Measurements from ENCODE around the gene UBE2J1.
"Not testable (repeated sequence)": the region's sequence is repeated elsewhere in the genome, so short reads cannot be mapped to it uniquely, and the experiment has no call there.

Gene UBE2J1

DNA sequence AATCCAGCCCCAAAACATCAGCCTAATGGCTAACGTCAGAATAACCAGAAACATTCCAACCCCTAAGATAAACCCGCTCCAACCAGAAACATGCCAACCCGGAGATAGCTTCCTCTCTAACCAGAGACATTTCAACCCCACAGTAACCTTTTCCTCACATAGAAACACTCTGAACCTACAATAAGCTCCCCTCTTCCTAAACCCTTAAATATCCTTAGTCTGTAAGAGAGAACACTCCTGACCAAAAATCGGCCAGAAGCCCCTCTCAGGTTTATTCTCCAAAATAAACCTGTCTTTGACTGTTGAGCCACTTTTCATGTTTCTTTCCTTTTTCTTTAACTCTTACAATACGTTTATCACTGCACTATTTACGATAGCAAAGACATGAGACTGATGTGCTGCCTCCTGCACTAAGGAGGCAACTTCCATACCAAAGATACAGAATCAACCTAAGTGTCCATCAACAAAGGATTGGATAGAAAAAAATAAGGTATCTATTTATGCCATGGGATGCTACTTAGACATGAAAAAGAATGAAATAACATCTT lies 32.4 kb downstream of the UBE2J1 start:
- FAIRE-seq (no peak), DNase-seq (ENCODE audit: low spot score) (no peak)

DNA sequence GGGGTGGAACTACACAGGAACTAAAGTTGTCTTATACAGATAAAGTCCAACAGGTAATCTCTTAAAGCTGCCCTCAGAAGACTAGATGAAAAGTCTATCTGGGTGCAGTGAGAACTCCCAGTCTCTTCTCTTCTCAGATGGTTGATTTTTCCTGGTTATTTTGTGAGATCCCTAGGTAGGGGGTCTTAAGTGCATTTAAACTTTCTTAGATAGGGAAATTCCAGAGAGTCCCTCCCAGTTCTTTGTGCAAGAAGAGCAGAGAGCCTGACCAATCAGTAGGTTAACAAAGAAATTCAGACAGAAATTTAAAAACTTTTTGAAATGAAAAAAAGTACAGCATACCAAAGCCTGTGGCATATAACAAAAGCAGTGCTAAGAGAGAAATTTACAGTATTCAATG lies 35.5 kb downstream of the UBE2J1 start:
- no peak for DNase-seq (ENCODE audit: low spot score)
- FAIRE-seq, result no peak

DNA sequence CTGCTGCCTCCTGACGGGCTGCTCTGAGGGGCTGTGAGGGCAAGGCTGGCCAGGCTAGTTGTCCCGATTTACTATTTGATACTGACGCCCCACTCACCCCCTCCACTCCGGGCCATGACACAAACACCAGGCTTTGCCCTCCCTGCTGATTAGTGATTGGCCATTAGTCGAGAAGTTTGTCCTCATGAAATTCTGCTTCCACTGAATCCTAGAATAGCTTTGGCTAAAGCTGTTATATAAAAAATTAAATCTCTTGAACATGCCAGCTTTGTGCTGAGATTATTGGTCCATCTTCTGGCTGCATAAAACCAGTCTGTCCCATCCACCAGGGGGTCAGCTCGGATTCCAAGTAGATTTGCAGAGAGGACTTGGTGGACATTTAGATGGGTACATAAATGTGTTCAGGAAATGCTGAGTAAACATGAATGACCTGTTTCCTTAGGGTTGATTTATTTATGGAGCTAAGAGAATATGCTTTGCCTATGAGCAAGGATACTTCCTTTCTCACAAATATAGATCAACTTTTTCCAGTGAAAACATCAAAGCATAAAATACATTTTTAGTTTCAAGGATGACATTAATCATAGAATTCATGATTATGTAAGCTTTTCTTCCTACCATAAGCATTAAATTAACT lies 37.2 kb downstream of the UBE2J1 start, which contains the start of gene GABRR2:
TSS of gene GABRR2 (minus strand) at position 51 of the 637 bp plus-strand sequence. CDS start 134 bp downstream, outside the sequence.
- FAIRE-seq (no peak), DNase-seq (ENCODE audit: low spot score) (no peak)

DNA sequence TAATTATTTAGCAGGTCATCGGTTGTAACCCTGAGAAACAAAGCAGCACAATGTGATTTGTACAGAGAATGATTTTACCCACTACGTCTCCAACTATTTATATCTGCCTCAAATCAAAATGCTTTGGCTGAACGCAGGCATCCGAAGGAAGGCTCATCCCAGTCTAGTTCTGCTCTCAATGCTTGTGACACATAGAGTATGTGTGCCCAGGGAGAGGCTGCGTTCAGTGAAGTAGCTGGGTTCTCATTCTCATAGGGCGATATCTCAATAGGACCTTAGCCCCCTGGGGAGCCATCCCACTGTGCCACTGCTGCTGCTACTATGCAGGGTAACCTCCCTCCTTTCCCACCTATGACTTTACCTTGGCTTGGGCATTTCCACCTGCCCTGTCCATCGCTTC lies 37.8 kb downstream of the UBE2J1 start:
- FAIRE-seq (no peak), DNase-seq (ENCODE audit: low spot score) (no peak)

DNA sequence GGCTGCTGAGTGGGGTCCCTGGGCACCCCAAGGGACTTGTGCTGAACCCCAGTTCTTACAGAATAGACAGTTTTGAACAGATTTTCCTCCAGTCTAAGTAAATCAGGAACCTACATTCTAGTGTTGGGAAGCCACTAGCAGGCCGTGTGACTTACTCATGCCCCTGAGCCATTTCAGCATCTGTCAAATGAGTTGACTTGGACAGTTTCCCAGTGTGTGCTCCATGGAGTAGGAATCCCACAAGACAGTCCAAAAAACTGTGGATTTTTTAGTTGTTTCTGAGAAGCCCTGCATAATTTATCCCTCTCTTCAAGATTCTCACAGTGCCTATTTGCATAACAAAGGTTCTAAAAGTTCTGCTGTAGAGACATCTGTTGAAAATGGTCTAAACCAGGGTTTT lies 39.5 kb downstream of the UBE2J1 start:
- DNase-seq (ENCODE audit: low spot score) (no peak), FAIRE-seq (no peak)

DNA sequence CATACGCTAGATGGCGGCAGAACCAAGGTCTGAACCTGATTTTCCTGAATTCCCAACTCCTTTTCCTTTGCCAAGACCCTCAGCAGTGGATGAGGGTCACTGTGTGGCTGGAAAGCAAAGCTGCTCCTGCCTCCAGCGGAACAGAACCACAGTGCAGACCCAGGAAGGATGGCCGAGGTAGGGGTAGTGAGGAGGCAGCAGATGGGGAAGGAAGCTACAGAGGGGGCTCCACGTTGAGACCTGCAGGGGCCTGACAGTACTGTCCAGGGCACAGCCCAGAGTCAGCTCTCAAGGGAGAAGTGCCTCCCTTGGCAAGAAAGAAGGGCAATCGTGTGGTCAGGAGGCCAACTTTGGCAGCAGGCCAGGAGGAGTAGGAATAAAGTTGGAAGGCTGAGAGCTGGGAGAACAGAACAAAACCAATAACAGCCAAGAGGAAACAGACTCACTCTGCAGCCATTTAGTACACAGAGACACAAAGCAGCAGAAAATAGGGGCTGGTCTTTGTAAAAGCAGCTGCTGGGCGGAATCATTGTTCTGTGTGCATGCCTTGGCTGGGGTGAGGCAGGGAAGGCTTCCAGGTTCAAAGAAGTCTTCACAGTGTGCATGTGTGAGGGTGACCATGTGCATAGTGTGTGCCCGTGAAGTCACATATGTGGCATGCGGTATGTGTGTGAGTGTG lies 40.5 kb downstream of the UBE2J1 start:
- peak; percentile 31 for DNase-seq (ENCODE audit: low spot score)
- no peak for FAIRE-seq

DNA sequence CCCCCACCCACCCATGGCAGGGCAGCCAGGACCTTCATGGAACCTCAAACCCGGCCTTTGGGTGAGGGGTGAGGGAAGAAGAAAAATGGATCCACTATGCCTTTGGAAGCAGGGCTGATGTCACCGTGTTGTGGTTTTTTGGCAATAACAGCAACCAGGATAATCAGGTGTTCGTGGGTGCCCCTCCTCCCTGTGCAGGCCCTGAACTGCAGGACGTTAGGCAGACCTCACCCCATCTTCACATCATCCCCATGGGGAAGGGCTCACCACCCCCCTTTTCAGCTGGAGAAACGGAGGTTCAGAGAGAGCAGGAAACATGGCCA lies 41.0 kb downstream of the UBE2J1 start:
- DNase-seq (ENCODE audit: low spot score) (no peak), FAIRE-seq (no peak)

DNA sequence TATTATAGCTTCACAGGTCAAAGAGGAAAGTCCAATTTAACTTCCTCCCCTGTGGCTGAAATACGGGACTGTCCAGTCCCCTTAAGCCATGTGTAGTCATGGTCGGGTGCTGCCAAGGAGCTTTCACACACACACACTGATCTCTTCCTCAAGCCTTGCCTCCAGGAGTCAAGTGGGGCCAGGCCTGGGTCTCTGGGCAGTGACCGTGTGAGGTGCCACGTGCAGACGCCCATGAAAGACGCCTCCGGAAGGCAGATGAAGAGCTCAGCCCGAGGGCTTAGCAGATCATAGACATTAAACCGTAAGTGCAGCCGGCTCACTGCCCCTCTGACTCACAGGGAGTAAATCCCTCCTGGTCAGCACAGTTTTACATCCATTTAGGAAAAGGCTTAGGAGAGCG lies 41.6 kb downstream of the UBE2J1 start:
- no peak for FAIRE-seq

DNA sequence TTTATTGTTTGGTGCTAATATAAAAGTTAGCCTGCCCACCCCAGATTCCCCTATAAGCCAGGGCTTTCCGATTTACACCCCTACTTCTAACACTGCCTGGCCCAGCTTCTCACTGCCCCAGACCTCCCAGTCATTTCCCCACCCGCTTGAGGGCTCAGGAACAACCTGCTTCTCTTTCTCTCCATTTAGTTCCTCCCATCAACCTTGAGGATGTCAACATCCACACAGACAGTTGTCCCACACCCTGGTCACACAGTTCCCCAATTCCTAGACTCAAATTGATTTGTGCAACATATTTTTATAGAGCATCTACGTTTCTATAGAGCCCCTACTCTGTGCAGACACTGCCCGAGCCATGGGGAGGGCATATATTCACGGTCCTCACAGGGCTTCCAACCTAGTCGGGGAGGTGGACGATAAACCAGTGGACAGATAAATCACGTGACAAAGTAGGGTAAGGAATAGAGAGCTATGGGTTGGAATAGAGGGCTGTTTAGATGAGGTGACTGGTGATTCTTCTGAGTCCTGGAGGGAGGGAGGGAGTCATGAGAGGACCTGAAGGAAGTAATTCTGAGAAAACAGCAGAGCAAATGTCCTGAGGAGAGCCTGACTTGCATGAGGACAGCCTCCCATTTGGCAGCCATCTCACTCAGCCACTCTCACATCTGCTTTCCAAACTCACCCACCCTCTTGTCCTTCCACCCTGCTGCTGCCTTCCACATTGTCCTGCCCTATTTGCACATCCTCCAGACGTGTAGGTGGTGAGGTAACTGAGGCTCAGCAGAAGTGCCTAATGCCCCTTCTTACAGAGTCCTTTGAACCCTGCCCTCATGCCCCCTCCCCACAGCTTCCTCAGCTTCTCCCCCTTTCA lies 43.8 kb downstream of the UBE2J1 start:
- no peak for FAIRE-seq

More for the DNA sequence above, 41.6 kb downstream of the UBE2J1 start:
- DNase-seq (ENCODE audit: low spot score), result no peak

DNA sequence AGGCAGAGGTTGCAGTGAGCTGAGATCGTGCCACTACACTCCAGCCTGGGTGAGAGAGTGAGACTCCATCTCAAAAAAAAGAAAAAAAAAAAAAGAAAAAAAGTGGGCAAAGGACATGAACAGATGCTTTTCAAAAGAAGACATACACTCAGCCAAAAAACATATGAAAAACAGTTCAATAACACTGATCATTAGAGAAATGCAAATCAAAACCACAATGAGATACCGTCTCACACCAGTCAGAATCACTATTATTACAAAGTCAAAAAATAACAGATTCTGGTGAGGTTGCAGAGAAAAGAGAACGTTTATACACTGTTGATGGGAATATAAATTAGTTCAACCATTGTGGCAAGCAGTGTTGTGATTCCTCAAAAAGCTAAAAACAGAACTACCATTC lies 48.0 kb downstream of the UBE2J1 start:
- FAIRE-seq; DNase-seq (ENCODE audit: low spot score): not testable (repeated sequence)

More for the DNA sequence above, 43.8 kb downstream of the UBE2J1 start:
- no peak for DNase-seq (ENCODE audit: low spot score)

DNA sequence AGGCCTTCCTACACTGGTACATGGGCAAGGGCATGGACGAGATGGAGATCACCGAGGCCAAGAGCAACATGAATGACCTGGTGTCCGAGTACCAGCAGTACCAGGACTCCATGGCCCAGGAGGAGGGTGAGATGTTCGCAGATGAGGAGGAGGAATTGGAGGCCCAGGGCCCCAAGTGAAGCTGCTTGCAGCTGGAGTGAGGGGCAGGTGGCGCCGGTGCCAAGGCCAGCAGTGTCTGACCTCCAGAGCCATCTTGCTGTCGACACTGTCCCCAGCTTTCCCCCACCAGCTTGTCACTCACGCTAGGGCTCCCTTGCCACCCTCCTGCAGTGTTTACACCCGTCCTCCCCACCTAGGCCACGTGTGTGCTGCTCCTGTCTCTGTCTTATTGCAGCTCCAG lies 49.6 kb downstream of the UBE2J1 start:
- DNase-seq (ENCODE audit: low spot score) (no peak), FAIRE-seq (no peak)

DNA sequence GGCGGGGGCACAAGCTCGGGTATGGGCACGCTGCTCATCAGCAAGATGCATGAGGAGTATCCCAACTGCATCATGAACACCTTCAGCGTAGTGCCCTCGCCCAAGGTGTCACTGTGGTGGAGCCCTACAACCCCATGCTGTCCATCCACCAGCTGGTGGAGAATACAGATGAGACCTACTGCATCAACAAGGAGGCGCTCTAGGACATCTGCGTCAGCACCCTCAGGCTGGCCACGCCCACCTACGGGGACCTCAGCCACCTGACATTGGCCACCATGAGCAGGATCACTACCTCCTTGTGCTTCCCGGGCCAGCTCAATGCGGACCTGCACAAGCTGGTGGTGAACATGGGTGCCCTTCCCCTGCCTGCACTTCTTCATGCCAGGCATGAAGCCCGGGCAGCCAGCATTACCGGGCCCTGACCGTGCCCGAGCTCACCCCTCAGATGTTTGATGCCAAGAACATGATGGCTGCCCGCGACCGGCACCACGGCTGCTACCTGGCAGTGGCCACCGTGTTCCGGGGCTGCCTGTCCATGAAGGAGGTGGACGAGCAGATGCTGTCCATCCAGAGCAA lies 50.2 kb downstream of the UBE2J1 start:
- FAIRE-seq (no peak), DNase-seq (ENCODE audit: low spot score) (no peak)

DNA sequence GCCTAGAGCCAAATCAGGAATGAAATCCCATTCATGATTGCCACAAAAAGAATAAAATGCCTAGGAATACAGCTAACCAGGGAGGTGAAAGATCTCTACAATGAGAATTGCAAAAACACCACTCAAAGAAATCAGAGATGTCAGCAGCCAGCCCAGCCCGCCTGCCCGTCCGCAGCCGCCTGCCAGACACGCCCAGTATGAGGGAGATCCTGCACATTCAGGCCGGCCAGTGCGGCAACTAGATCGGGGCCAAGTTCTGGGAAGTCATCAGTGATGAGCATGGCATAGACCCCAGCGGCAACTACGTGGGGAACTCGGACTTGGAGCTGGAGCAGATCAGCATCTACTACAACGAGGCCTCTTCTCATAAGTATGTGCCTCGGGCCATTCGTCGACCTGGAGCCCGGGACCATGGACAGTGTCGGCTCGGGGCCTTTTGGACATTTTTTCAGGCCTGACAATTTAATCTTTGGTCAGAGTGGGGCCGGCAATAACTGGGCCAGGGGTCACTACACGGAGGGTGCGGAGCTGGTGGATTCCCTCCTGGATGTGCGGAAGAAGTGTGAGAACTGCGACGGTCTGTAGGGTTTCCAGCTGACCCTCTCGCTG lies 50.8 kb downstream of the UBE2J1 start:
- FAIRE-seq (no peak), DNase-seq (ENCODE audit: low spot score) (no peak)

DNA sequence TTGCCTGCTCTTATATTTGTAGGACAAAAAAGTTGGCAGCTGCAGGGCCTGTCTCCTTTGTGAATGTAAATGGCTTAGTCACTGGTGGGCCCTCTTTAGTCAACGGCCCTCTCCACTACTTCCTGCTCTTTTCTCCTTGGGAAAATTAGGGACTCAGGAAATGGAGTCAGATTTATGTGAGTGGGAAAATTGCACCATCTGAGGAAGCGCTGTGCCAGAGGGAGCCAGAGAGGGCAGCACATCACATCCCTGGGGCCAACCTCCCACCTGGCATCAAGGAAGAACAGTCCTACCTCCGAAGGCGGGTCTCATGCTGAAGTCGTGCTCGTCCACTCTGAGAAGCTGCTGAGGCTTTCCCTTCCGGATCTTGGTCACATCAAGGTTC lies 53.1 kb downstream of the UBE2J1 start:
- no peak for FAIRE-seq
- peak; percentile 18 for DNase-seq (ENCODE audit: low spot score)

DNA sequence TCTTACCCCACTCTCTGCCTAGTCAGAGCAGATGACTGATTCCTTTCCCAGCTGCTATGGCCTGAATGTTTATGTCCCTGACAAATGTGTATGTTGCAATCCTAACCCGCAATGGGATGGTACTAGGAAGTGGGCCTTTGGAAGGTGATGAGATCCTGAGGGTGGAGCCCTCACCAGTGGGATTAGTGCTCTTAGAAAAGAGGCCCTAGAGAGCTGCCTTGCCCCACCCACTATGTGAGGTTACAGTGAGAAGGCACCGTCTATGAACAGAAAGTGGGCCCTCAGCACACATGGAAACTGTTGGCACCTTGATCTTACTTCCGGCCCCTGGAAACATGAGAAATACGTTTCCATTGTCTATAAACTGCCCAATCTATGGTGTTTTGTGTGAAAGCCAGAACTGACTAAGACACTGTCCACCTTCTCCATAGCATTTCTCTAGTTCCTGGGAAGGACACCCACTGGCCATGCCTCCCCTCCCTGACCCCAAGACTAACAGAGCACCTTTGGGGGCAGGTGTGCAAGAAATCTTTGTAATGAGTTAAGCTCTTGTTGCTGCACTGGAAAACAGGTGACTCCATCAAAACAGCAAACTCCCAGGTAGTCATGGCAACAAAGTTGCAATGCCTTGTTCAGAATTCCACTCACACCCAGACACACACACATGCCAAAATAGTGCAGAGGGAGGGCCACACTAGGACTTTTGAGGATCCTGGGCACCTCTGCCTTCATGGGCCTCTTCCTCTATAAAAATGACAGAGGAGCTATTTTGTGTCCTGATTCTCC lies 53.6 kb downstream of the UBE2J1 start:
- FAIRE-seq (no peak), DNase-seq (ENCODE audit: low spot score) (peak; percentile 20)

DNA sequence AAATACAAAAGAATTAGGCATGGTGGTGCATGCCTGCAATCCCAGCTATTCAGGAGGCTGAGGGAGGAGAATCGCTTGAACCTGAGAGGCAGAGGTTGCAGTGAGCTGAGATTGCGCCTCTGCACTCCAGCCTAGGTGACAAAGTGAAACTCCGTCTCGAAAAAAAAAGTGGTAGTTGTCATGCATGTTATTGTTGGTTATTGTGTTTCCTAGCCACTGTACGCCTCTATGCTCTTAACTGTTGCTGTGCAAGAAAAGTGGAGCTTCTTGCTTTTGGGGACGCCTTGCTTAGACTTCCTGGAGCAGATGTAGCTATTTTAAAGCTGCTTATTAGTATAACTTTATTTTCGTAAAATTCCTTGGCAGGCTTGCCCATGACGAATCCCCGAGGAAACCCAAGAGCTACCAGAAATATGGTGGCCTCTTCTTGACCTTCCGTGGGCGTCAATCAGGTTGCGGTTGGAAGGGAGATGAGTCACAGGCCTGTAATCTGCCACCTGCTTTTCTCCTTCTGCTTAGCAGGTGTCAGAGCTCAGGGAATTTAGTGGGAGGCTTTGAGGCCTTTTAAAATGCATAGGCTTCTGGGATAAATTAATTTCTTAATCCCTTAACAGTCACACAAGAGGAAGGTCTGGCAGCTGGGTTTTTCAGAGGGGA lies 54.7 kb downstream of the UBE2J1 start:
- peak; percentile 83 for DNase-seq (ENCODE audit: low spot score)
- FAIRE-seq, result no peak

DNA sequence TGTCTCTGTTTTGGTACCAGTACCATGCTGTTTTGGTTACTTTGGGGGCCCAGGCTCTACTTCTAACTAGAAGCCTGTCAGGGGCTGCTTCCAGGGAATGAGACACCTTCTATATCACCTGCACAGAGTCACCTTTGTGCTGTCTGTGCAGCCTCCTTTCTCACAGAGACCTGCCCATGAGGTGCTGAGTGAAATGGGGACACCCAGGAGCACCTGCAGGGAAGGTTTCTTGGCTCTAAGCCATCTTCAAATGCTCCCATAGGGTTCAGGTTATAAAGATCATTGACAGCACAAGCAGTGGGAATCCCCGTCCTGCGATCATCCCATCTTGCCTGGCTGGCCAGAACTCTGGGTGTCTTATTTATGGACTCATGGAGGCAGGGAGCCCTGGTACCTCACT lies 56.5 kb downstream of the UBE2J1 start:
- no peak for FAIRE-seq
- DNase-seq (ENCODE audit: low spot score), result no peak

DNA sequence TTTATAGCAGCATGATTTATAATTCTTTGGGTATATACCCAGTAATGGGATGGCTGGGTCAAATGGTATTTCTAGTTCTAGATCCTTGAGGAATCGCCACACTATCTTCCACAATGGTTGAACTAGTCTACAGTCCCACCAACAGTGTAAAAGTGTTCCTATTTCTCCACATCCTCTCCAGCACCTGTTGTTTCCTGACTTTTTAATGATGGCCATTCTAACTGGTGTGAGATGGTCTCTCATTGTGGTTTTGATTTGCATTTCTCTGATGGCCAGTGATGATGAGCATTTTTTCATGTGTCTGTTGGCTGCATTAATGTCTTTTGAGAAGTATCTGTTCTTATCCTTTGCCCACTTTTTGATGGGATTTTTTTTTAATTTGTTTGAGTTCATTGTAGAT lies 57.4 kb downstream of the UBE2J1 start:
- not testable (repeated sequence) for FAIRE-seq; DNase-seq (ENCODE audit: low spot score)

DNA sequence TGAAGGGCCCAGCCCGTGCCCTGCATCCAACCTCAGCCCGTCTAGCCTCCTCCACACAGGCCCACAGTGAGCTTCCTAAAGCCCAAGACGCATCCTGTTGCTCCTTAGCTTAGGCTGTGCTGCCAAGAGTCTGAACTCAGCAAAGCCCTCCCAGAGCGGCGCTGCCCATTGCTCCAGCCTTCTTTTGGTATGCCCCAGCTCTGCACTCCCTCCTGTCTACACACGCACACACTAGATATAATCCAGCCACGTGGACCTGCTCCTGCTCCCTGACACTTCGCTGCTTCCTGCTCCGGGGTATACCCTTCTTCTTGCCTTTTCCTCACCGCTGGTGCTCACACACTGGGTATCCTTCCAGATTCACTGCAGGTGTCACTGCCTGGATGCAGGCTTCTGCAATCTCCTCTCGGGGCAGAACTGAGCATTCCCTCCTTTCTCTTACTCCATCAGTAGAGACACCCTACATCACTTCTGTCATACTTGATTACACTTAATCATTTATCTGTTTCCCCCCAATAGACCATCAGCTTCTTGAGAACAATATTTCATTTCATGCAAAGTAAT lies 61.2 kb downstream of the UBE2J1 start:
- FAIRE-seq (no peak), DNase-seq (ENCODE audit: low spot score) (no peak)

Data from urothelium cell line (cell line).